GM18870 (cell line): ENCODE results near the gene NMD3.
"Not testable (repeated sequence)": the region's sequence is repeated elsewhere in the genome, so short reads cannot be mapped to it uniquely, and the experiment has no call there.

Source experiments
- ATAC-seq: cut with Tn5 transposase; IDR thresholded peaks from one replicate; pipeline ENCODE4 v1.9.1; 2021; ENCODE audit warnings: moderate library complexity; ENCODE audit not compliant: unreplicated experiment

Gene NMD3

DNA sequence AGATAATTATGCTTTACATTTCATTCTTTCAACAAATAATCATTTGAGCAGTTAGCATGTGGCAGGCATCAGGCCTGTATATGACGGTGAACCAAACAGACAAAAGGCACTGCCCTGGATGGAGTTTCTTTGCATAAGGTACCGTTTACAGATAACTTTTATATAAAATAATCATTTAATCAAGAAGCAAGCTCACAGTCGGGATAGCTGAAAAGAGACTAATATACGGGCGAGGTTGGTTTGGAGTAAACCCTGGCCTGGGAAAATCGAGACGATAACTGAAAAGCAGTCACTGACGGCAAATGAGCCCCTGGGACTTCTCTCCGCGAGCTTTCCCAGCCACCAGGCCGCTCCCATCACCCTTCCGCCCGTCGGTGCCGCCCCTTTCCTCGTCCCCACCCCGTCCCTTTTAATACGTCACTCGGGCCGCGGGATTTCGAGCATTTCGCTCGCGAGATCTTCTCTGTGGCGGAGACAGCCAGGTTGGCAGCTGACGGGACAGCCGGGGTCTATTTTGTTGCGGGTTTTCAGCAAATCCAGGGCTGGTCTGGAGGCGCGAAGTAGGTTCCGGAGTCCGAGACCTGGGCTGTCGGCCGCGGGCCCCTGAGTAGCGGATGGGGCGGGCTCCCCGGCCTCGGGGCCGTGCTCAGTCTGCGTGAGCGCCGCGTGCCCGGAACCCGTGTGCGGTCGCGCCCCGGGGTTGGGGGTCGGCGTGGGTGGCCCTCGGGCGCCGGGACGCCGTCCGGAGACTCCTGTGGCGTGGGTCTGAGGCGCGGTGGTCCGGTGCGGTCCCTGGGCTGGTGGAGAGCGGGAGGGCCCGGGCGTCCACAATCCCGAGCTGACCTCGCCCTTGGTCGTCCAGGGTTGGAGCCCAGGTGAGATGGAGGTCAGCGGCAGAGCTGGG lies at the start of gene NMD3:
TSS of gene NMD3 (plus strand) at position 462 of the 904 bp plus-strand sequence. CDS start 703 bp downstream, outside the sequence.
- ATAC-seq: peak; percentile 94

- no peak for ATAC-seq
Observed at GRCh38 chr3:161171639-161172552, 49.2 kb upstream of the NMD3 start.

DNA sequence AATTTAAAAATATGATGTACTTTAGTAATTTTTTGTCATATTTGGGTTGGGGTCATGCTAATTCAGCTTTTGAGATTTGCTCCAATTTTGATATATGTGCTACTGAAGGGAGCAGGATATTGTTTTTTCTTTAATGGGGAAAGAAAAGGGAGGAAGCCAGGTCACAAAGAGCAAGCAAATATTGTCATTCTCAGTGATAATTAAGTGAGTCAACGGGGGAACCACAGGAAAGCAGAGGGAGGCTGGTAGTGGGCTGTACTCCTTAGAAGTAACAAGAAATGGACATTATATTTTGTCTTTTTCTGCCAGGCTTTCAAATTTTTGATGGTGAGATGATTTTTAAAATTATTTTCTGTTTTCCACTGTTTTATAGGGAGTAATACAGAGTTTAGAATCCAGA lies 45.6 kb upstream of the NMD3 start:
- ATAC-seq: no peak

DNA sequence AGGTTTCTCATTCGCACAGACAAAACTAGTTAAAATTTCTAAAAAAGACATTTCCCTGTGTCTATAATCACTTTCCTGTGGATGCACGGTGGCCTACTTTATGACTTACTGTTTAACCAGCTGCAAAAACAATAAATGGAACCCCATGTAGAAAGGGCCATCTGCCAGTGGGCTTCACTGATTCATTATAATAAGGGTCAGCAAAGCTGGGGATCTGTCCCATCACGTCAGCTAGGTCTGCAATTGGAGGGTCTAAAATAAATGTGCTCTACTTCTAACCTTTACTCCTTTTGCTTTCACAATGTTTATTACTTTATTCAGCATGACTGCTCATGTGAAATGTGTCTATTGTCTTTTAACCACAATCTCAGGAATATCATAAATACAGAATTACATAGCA lies 43.1 kb upstream of the NMD3 start:
- ATAC-seq: no peak

DNA sequence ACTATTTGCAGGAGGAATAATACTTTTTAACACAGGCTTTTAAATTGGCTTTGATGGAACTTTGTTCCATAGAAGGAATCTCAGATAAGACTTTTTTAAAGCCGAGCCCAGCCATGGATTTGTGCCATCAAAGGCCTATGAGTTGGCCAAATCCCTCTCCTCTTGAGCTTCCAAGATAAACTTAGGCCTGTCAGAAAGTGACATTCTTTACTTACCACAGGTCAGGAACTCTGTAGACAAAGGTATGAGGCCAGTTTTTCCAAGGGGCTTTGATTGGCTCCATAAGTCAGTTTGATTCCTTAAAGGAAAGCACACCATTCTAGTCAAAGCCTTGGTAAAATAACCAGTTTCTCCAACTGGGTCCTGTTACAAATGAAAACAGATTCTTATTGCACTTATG lies 39.7 kb upstream of the NMD3 start:
- ATAC-seq: not testable (repeated sequence)

DNA sequence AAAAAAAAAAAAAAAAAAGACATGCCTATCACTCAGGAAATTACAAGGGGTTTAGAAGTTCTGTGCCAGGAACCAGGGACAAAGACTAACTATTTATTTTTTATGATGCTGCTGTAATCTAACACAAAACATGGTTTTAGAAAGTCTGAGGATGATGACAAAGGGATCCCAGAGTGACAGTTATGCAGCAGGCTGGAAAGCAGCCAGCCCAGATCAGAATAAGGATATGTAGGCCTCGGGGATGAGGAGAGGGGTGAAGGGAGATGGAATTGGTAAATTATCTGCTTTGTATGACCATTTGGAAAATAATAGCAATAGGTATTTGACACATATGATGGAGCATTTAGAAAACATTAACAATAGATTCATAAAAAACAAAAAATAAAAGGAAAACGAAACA lies 34.1 kb upstream of the NMD3 start:
- ATAC-seq: no peak

- ATAC-seq: no peak
Observed at GRCh38 chr3:161197855-161198850, 23.0 kb upstream of the NMD3 start.

GRCh38 chr3:161199926-161200325 lies 21.2 kb upstream of the NMD3 start:
- no peak for ATAC-seq

DNA sequence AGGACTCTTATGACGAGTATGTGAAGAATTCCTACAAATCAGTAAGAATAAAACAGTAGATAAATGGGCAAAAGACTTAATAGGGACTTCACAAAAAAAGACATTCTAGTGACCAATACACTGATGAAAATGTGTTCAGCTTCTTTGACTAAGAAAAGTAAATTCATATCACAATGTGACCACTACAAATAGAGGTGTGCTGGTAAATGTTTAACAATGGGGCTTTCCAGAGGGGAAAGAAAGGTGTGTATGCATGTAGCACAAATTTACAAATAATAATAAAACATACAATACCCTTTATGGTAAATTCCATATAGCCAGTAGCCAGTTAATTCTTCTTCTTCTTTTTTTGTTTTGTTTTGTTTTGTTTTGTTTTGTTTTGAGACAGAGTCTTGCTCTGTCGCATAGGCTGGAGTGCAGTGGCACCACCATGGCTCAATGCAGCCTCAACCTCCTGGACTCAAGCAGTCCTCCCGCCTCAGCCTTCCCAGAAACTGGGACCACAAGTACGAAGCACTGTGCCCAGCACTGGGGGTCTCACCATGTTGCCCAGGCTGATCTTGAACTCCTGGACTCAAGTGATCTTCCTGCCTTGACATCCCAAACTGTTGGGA lies 17.5 kb upstream of the NMD3 start:
- peak; percentile 86 for ATAC-seq

DNA sequence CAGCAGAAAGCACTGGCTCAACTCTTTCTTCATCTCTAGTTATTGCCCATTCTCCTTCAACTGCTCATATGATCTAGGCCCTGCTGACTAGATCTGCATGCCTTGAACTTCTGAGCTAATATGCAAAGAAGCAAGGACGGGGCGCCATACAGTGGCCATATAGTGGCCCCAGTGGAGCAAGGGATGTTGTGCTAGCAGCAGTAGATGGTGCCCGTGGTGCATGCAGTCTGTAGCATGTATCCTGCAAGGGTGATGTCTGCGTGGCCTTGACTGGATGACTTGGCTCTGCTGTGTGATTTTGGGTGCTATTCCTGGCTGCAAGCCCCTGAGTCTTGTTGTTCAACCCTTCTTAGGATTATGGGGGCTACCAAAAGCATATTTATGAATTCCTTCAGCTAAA lies 12.2 kb upstream of the NMD3 start:
- ATAC-seq: no peak

- no peak for ATAC-seq
Observed at GRCh38 chr3:161212171-161212771, 8.8 kb upstream of the NMD3 start.

GRCh38 chr3:161212906-161213305 lies 8.2 kb upstream of the NMD3 start:
- ATAC-seq: no peak

DNA sequence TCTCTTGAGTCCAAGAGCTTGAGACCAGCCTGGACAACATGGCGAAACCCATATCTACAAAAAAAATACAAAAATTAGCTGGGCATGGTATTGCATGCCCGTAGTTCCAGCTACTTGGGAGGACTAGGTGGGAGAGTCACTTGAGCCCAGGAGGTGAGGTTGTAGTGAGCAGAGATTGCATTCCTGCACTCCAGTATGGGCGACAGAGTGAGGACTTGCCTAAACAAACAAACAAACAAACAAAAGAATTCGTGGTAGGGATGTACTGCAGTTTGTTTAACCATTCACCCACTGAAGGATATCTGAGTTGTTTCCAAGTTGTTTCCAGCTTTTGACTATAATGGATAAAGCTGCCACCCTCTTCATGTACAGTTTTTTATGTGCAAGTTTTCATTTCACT lies 7.5 kb upstream of the NMD3 start:
- ATAC-seq: no peak

- ATAC-seq: no peak
Observed at GRCh38 chr3:161215185-161215584, 5.9 kb upstream of the NMD3 start.

- ATAC-seq: no peak
Observed at GRCh38 chr3:161217496-161217895, 3.6 kb upstream of the NMD3 start.

DNA sequence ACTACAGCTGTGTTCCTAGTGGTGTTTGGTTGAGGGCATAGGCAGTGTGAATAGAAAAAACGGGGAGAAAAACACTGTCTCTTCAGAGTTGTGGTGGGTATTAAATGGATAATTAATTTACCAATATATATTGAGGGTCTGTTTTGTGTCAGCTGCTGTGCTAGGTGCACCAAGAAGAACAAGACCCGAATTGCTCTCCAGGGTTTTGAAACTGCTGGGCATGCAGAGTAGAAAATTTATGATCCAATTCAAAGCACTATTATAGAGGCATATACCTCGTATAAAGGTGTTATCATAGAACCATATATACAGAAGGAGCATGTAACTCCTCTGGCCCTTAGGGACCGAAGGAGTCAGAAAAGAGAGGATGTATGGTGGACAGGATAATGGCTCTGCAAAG lies 1.6 kb upstream of the NMD3 start:
- ATAC-seq: no peak

GRCh38 chr3:161221806-161222600 lies 892 bp downstream of the NMD3 start:
- ATAC-seq: no peak

DNA sequence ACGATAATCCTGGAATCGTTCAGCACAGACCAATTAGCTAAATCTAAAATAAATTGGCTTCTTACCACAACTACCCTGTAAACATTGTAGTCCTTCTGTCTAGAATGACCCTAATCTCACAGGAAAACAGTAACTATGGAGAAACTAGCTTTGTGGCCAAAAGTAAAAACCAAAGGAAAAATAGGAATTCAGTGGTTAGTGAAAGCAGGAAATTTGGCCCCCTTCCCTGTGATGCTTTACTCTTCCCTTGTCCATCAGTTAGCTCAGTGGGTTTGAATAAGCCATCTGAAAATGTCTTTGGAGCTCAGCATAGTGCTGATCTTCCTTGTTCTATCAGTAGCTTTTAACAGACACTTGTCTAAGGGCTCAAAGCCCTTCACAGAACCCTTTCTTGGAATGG lies 1.6 kb downstream of the NMD3 start:
- no peak for ATAC-seq

DNA sequence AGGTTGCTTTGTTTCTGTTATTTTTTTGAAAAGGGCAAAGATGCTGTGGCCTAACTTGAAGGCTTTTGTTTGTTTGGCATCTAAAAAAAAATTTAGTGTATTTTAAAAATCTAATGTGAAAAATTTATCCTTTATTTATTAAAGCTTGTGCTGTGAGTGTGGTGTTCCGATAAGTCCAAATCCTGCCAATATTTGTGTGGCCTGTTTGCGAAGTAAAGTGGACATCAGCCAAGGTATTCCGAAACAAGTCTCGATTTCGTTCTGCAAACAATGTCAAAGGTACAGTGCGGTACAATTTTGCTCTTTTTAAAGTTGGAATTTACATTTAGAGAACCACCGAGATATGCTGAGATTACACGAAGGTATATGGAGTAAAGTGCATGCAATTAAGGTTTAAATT lies 3.7 kb downstream of the NMD3 start:
- ATAC-seq: no peak
